ENCODE results near the gene IFT122.
"Not testable (repeated sequence)": the region's sequence is repeated elsewhere in the genome, so short reads cannot be mapped to it uniquely, and the experiment has no call there.

Gene IFT122

DNA sequence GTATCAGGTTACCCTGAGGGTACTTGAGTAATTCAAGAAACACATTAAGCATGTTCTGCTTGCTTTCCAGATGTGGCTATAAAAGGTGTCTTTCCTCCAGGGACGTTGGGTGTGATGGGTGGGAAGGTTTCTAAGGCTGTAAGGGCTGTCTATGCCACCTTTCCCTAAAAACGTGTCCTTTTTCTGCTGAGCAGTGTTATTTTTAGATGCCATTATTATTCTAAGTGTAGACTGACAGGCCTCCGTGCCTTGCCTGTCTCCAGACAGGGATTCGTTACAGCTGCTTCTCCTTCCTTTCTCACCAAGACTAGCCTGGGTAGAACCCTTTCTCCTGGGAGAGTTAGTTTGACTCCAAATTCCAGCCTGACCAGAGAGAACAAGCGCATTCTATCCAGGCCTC lies 61.6 kb downstream of the IFT122 start:
- DNase-seq: no peak

DNA sequence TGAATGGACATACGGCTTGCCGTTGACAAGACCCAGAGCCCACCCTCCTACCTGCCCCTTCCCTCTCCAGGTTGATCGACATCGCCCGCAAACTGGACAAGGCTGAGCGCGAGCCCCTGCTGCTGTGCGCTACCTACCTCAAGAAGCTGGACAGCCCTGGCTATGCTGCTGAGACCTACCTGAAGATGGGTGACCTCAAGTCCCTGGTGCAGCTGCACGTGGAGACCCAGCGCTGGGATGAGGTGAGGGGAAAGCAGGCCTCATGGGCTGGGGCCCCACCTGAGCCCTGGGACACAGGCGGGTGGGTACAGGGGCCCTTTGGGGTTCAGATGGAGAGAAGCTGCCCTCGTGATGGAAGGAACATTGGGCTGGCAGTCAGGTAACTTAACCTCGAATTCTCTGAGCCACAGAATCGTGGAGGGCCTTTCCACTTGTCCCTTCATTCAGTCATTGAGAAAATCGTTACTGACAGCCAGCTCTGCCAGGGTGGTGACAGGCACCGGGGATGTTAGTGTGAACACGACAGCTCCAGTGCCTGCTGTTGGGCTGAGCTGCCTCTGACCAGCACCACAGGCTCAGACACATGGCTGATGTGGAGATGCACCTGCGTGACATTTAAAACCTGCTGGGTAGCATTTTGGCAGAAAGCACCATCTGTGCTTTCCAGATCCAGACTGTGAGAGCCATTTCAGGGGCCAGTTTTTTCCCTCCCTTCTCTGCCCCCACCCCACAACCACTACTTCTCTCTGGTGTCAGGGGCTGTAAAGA lies 62.8 kb downstream of the IFT122 start:
- no peak for DNase-seq

DNA sequence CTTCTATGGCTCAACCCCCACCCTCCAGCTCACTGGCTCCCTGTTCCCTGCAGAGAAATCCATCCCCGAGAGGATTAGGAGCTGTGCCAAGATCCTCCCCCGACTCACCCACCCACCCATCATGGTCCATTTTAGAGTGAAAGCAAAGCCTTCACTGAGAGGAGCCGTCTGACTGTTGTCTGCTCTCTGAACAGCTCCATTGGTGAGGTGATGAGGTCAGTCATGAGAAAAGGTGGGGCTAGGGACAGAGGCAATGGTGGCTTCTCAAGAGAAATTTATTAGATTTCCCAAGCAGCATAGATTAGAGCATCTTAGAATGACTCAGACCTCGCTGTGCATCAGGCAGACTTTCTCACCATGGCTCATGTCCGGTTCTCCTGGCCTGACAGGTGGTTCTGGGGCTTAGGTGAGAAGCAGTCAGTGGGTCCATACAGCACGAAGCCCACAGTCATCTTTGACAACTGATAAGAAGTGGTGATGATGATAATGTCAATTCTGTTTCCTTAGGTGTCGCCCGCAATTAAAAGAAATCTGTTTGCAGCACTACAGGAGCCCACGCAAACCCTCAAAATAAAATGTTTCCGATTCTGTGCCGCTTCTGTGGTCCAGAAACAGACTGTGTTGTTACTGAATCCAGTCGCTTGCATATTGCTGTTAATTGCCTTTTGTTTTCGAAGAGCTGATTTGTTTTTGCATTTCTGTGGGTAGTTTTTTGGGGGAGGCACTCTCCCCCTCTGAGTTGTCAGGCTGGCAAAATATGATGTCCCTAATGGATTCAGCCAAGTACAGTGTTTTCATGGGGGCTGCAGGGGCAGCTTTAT lies 63.7 kb downstream of the IFT122 start:
- no peak for DNase-seq

DNA sequence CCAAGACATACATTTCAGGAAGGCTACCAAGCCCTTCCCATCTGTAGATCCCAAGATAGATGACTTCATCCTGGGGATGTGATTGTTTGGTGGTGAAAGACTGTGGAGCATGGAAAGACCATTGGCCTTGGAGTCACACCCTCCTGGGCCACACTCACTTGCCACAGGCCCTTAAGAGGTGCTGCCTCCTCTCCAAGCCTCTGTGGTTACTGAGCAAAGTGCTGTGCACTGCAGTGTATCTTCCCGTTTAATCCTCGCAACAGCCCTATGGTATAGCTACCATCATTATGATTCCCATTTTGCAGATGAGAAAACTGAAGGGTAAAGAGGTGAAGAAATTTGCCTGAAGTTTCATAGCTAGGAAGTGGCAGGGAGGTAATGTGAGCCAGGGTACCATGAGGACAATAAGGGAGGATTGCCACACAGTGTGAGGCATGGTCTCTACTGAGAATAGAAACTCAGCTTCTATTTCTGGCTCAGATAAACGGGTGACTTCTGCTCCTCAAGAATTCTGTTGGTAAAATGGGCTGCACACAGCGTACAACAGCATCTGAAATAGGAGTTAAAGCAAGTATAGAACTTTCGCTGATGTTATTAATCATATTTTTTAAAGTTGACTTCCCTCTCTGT lies 64.6 kb downstream of the IFT122 start:
- no peak for DNase-seq

DNA sequence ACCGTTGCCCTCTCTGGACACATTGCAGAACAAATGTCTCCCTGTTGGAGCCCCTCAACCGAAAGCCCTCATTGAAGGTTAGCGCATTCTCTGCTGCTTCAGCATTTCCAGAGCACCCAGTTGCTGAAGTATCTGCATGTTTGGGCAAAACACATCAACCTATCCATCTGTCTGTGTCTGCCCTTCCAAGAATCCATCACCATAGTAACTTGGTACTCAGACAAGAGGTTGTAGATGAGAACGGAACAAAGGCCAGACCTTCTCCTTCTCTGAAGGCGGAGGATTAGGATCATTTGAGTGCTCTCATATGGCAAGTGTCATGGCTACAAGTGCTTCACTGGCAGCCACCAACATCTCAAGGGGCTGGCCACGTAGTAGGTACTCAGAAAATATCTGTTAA lies 65.3 kb downstream of the IFT122 start:
- DNase-seq: no peak

- DNase-seq: peak; percentile 82
These were observed 66.3 kb downstream of the IFT122 start for GRCh38 chr3:129506231-129506742.

GRCh38 chr3:129507181-129507831 lies 67.3 kb downstream of the IFT122 start:
- DNase-seq: no peak

- no peak for DNase-seq
These were observed 72.6 kb downstream of the IFT122 start for GRCh38 chr3:129512595-129512994.

DNA sequence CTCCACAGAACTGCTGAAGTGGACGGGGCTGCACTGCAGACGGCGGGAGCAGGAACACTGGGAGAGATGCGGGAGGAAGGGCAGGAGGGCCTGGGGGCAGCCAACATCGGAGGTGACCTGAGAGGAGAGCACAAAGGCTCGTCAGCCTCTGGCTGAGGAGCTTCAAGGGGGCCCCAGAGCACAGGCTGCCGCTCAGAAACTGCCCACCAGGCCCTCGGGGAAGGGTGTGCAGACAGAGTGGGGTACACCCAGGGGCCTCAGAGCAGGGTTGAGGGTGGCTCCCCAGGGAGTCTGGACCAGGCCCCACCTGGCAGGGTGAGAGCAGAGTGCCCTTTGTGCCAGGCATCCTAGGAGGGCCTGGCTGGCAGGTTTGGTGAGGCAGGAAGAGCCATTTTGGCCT lies 73.7 kb downstream of the IFT122 start:
- DNase-seq: no peak

- no peak for DNase-seq
These were observed 74.1 kb downstream of the IFT122 start for GRCh38 chr3:129514110-129514509.

- DNase-seq: no peak
These were observed 74.5 kb downstream of the IFT122 start for GRCh38 chr3:129514563-129514962.

DNA sequence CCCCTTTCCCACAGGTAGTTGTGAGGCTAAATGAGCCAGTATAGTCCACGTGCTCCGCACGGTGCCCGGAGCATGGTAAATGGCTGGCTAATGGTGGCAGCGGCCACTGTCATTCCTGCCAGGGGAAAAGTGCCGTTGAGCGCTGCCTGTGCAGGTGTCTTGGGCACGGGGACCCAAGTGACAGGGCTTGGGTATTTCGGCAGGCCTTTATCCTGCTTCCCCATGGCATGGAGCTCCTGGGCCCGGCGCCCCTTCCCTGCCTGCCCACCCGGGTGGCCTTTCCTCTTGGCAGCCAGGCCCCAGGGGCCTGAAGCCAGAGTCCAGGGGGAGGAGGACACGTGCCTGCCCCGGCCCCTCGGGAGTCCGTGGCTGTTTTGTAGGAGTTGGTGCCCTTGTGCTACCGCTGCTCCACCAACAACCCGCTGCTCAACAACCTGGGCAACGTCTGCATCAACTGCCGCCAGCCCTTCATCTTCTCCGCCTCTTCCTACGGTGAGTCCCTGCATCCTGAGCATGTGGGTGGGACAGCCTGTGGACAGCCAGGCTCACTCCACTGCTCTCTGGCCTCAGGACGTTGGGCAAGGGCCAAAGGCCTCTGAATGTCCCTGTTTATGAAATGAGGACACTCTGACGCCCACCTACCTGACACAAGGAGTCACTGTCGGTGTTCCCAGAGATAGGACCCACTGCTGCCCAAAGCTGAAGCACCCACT lies 75.2 kb downstream of the IFT122 start:
- DNase-seq: not testable (repeated sequence)

DNA sequence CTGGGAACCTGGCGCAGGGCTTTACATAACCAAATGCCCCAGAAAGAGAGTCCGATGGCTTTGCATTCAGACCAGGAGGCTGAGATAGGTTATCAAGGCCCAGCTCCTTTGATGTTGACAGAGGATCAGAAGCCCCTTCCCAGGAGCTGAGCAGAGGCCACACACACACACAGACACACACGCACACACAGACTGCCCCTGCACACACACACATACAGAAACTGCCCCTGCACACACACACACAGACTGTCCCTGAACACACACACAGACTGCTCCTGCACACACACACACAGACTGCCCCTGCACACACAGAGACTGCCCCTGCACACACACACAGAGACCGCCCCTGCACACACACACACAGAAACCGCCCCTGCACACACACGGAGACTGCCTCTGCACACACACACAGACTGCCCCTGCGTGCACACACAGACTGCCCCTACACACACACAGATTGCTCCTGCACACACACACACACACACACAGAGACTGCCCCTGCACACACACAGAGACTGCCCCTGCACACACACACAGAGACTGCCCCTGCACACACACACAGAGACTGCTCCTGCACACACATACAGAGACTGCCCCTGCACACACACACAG lies 75.9 kb downstream of the IFT122 start:
- not testable (repeated sequence) for DNase-seq

GRCh38 chr3:129517516-129517915 lies 77.5 kb downstream of the IFT122 start:
- no peak for DNase-seq

DNA sequence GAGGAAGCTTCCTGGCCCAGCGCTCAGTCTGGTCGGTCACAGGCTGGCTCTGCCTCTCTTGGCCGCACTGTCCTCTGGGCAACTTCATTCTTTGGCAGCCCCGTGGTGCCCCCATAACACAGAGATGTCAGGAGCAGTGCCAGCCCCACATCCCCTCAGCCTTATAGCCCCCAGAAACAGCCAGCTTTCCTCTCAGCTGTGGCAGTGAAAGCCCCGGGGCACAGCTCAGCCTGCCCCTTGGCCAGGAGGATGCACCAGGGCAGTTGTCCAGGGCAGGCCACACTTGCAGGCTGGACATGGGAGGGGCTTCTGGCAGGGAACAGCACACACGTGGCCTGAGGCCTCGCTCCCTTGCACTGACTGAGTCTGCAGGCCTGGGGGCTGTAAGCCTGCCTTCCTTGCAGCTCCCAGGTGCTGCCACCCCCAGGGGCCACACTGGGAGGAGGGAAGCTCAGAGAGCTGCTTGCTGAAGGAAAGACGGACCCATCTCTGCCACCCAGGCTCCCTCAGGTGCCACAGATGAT lies 78.1 kb downstream of the IFT122 start:
- no peak for DNase-seq

- DNase-seq: no peak
These were observed 78.6 kb downstream of the IFT122 start for GRCh38 chr3:129518581-129518980.

- no peak for DNase-seq
These were observed 79.4 kb downstream of the IFT122 start for GRCh38 chr3:129519449-129519848.

GRCh38 chr3:129519896-129520715 lies 80.1 kb downstream of the IFT122 start:
- no peak for DNase-seq

DNA sequence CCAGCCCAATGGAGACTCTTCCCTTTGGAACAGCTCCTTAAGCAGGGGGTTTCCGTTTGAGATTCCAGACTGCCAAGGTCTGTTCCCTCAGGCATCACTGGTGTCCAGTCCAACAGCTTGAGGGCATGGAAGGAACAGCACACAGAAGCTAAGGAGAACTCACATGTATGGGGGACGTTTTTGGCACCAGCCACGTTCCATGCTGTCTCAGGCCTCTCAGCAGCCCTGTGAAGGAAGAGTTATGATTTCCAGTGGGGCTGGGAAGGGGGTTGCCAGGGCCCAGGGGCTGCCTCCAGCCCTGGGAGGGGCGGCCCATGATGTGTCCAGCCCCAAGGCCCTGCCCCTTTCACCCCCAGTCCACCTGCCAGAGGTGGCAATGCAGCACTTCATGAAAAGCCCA lies 80.9 kb downstream of the IFT122 start:
- no peak for DNase-seq

- DNase-seq: no peak
These were observed 81.6 kb downstream of the IFT122 start for GRCh38 chr3:129521611-129522010.

GRCh38 chr3:129522953-129523352 lies 82.9 kb downstream of the IFT122 start:
- no peak for DNase-seq

All from NCI-H774 (cell line).